Lower leg skin (tissue), 4 donors: ENCODE data around the gene LRBA. TPM values are rescaled to one million over a fixed set of nuclear protein-coding genes. Genes with fewer than 3 reads are reported as not detected.

ENCODE experiments used
- DNase-seq, 2 donors: peaks; one replicate each; pipeline ENCODE4 v3.0.0-alpha.2; 2019; ENCODE audit warnings: low spot score in 2 of 2
- H3K4me3 ChIP-seq: fragments of 200-600 bp; sonication (generic); 2 replicates; pipeline ENCODE4 v1.5.1; 2017; ENCODE audit warnings: mild to moderate bottlenecking, low read depth; ENCODE audit not compliant: poor library complexity, severe bottlenecking
- CTCF ChIP-seq, 3 donors: fragments of 450-650 bp; IDR thresholded peaks; one replicate each; pipeline ENCODE4 v1.5.1; 2016; ENCODE audit warnings: antibody characterized with exemption in 3 of 3, mild to moderate bottlenecking in 3 of 3, moderate library complexity in 2 of 3
- POLR2A ChIP-seq, 2 donors: fragments of 450-650 bp; IDR thresholded peaks; one replicate each; pipeline ENCODE4 v1.6.1; 2016 to 2017; ENCODE audit warnings: antibody characterized with exemption in 2 of 2, mild to moderate bottlenecking in 1 of 2, moderate library complexity in 1 of 2
- WGBS, 2 donors: methylation state at CpG; one replicate each; pipeline ENCODE4 v1.1.5; 2018; 5-methylcytosine and 5-hydroxymethylcytosine counted together
- intact Hi-C: fragments of 100-400 bp; cut with DNase I; formaldehyde crosslinking; loops from one replicate; pipeline ENCODE4 v1.15.0; 2023; ENCODE audit warnings: low total_unique reads
- total RNA-seq, 4 donors: library from RNA; depleted of rRNA; stranded (reverse); fragments of >200 nt; gene quantifications; one replicate each; pipeline ENCODE4 v1.1.0, GENCODE V29; 2016

The LRBA gene
- total RNA-seq, 4 donors from 2014 or later, result 71.9 to 86.8 (median 75.0) TPM

DNA sequence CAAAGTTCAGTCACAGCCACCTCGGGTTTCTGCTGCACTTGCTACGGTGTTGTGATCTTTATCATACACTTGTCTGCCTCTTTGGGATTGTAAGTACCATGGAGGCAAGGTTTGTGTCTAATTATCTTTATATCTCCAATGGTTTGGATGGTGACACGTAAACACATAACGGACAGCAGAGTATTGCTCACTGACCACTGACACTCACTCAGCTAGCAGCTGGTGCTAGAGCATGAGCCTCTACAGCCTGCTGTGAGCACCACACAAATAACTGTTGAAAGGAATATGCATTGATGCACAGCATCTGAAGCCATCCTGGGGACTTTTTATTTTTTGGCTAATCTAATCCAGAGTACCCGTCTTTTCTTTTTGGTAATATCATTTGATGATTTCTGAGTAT, 780.8 kb downstream of the LRBA start:
- no peak overlapping the region for H3K4me3 ChIP-seq
- DNase-seq, result no peak
- intact Hi-C loops, result no loop called here
- 93 to 94% methylated on average over 5 of the region's 5 CpGs for WGBS, 2 donors
- TF ChIP-seq POLR2A (IDR thresholded peaks at IDR 0.05) (no peak), CTCF (IDR thresholded peaks at IDR 0.05) (no peak)

- intact Hi-C loops, result no loop called here
- no peak for TF ChIP-seq POLR2A (IDR thresholded peaks at IDR 0.05)
- TF ChIP-seq CTCF (IDR thresholded peaks at IDR 0.05), result no peak
- DNase-seq, result no peak
- 87% methylated on average over 6 of the region's 6 CpGs for WGBS, 2 donors
- no peak overlapping the region for H3K4me3 ChIP-seq
Measured at GRCh38 chr4:150232029-150232428, 783.1 kb downstream of the LRBA start.

DNA sequence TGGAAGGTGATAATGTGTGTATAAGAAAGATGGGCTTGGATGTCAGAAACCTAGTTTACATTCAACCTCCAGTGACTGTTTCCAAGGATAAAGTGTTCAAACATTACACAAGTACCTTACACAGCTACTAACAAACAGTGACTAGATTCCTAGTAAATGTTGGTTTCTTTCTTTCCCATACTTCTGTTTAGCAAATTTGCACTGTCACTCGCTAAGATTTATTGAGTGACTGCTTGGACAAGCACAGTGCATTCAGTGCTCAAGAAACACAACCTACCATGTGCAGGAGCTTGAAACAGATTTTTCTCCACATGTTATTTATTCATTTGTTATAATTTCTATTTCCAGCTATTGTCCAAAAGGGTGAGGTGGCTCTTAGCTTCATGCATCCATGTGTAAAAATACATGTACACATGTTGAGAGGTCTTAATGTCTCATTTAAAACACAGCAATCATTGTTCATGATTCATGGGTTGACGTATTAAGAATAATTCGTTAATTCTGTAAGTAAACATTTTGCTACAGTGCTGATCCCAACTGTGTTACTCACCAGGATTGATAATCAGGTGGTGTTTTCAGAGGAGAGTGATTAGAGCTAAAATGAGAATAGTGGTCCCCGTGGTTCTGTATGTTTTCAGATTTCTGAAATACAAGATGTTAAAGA, 783.8 kb downstream of the LRBA start:
- no peak overlapping the region for H3K4me3 ChIP-seq
- TF ChIP-seq CTCF (IDR thresholded peaks at IDR 0.05) (no peak), POLR2A (IDR thresholded peaks at IDR 0.05) (no peak)
- intact Hi-C loops, result no loop called here
- 87 to 95% methylated on average over 4 of the region's 4 CpGs for WGBS, 2 donors
- no peak for DNase-seq

DNA sequence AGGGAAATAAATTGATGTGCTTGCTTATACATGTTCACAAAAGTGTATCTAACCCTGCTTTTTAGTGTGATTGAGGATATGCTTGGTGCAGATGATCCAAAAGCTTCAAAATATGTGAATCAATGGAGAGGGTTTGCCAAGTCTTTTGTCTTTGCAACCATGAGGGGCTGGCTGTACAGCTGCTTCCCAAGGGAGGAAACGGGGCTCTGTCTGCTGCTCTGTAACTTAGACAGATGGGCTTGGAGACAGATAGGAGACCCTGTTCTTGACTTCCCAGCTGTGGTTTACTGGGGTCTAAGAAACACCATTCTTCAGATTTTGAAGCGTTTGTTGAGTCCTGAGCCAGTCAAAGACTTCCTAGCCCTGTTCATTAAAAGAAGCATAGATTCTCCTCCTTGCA, 784.5 kb downstream of the LRBA start:
- 76 to 88% methylated on average over 2 of the region's 2 CpGs for WGBS, 2 donors
- DNase-seq, result no peak
- intact Hi-C loops, result no loop called here
- H3K4me3 ChIP-seq, result no peak overlapping the region
- TF ChIP-seq POLR2A (IDR thresholded peaks at IDR 0.05) (no peak), CTCF (IDR thresholded peaks at IDR 0.05) (no peak)

GRCh38 chr4:150229520-150229919, 785.6 kb downstream of the LRBA start:
- no peak overlapping the region for H3K4me3 ChIP-seq
- no peak for DNase-seq
- intact Hi-C loops, result no loop called here
- TF ChIP-seq CTCF (IDR thresholded peaks at IDR 0.05), result no peak
- TF ChIP-seq POLR2A (IDR thresholded peaks at IDR 0.05), result no peak
- 30 to 41% methylated on average over 1 of the region's 1 CpG for WGBS, 2 donors
